ENCODE measurements around the gene CCND3.

Gene CCND3

DNA sequence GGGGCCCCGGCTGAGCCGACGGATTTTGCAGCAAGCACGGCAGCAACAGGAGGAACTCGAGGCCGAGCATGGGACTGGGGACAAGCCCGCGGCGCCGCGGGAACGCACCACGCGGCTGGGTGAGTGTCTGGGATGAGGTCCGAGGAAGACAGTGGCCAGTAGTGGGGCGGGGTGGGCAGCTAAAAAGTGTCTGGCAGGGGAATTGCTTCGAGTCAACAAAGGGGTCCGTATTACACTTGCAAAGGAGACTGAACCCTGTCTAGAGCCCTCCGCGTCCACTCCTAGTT is 20.0 kb downstream of the CCND3 start:
- no peak for DNase-seq (ENCODE audit: low read depth)

DNA sequence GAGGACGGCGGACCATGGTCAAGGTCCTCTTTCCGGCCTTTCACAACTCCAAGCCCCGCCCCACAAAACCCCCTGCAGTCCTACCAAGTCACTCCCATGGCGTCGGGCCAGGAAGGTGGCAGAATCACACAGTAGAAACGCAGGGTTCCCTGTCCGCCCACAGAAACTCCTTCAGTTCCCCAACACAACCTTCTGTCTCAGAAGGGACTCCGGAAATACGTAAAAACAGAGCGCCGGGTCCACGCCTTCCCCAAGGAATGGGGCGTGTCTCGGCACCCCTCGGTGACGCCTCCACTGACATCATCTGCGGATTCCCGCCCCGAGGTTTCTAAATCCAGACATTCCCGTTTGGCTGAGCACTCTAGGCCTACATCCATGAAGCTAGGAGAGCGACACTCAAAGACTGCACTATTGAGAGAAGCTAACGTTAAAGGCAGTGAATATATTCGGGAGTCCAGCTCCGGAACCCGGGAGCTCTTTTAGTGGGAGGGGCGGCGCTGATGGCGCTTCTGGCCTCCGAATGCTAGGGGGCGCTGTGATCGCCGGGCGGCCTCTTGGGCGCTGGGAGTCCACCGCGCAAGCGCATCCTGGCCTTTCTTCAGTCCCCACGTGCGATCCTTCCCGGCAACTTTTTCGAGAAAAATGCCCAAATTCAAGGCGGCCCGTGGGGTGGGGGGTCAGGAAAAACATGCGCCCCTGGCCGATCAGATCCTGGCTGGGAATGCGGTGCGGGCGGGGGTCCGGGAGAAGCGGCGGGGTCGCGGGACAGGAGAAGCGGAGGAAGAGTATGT is 20.5 kb downstream of the CCND3 start, which contains the start of the genes BYSL and MED20:
Gene BYSL, plus strand, starts transcription at position 579 of the 791 bp plus-strand sequence. Its CDS starts 64 bp downstream, at position 643.
Gene MED20, minus strand, starts transcription at position 219 of the 791 bp plus-strand sequence. Its CDS starts 121 bp downstream, at position 98.
- DNase-seq (ENCODE audit: low read depth): peak; percentile 91

DNA sequence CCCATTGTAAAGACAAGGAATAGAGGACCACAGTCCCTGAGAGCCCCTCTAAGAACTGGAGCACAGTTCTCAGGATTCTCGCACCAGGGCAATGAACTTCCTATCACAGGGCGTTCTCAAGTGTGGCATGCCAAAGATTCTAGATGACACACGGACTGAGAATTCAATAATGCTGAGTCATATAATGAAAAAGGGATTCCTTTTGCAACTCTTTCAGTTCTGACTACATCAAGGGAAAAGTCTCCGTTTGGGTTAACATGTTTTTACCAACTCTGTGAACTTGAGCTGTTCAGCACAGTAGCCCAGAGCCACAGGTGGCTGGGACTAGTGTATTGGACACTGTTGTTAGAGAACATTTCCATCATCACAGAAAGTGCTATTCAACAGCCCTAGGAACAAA is 24.1 kb downstream of the CCND3 start:
- no peak for DNase-seq (ENCODE audit: low read depth)

DNA sequence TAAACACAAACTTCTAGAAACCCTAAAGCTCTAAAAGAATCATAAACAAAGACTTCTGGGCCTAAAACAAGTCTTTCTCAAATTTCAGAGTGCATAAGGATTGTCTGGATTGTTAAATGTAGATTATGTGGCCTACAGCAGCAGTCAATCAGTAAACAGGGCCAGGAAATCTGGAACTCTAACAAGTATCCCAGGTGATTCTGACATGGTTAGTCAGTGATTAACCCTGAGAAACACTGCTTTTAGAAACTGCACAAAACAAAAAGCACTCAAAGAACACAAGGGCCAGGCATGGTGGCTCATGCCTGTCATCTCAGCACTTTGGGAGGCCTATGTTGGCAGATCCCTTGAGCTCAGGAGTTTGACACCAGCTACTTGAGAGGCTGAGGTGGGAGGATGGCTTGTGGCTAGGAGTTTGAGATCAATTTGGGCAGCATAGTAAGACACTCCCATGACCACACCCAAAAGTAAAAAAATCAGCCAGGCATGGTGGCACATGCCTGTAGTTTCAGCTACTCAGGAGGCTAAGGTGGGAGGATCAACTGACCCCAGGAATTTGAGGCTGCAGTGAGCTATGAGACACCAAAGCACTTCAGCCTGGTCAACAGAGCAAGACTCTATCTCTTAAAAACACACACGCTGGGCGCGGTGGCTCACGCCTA is 26.6 kb downstream of the CCND3 start:
- no peak for DNase-seq (ENCODE audit: low read depth)

DNA sequence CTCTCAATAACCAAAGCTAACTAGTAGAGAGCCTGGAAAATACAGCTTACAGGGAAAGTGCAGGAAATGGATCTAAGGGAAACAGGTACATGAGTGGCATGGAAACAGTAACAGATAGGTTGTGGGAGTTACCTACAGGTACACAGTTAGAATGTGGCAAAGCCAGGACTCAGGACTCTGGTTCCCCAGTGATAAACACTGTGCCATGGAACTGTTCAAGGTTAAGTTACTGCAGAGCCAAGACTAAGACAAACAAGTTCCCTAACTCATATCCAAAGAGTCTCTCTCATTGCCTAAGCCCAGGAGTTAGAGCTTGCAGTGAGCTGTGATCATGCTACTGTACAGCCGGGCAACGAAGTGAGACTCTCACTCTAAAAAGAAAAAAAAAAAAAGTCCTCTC is 27.3 kb downstream of the CCND3 start:
- no peak for DNase-seq (ENCODE audit: low read depth)

DNA sequence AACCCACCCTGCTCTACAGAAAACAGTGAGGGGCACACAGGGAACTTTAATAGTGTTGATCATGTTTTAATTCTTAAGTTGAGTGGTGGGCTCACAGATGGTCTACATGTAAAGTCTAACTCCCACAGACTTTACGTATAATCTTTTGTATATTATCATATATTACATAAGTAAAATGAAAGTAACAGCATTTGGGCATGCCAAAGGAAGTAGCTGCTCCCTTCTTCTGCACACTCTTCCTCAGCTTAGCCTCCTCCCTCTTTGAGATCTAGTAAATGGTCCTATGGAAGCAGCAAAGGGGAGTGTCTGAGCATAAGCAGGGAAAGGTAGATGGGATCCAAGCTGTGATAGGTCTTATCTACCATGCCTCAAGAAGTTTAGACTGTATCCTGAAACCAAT is 31.9 kb downstream of the CCND3 start:
- no peak for DNase-seq (ENCODE audit: low read depth)

DNA sequence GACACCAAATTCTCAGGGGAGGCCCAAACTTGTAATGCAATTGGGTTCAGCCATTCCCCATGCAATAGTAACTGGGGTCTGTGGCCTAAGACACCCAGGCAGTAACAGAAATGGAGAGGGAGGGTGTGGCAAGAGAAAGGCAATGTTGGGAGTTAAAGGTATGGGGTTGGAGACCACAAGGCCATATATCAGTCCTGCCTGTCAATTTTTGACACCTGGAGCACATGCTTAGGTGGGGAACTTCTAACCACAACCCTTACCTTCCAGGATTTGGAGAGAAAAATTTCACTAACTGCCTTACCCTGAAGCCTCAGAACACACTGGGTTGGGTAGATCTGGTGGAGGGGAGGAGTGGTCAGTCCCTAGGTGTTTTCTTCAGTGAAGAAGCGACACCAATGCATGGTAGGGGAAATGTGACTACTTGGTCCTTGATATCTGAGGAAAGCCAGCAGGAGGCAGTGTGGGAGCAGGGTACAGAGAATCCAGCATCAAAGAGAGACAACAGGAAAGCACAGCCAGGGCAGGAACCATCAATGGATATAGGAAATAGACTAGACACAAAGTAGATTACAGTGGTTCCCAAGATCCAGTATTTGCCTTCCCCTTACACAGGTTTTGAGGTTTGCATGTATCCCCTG is 39.6 kb downstream of the CCND3 start:
- DNase-seq (ENCODE audit: low read depth): peak; percentile 34

DNA sequence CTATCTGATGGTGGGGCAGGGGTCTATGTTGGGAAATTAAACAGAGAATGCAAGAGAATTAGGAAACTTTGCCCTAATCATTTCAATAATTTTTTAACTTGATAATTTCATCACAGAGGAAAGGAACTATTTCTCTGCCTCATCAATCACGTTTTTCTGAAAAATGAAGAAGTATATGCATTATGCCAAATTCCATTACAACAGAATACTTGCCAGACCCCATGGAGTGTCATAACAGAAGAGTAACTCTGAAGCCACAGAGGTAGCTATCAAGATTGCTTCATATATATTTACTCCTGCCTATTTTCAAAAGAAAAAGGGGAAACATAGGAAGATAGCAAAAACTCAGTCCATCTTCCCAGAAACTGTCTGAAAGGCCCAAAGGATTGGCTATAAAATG is 40.7 kb downstream of the CCND3 start:
- no peak for DNase-seq (ENCODE audit: low read depth)

DNA sequence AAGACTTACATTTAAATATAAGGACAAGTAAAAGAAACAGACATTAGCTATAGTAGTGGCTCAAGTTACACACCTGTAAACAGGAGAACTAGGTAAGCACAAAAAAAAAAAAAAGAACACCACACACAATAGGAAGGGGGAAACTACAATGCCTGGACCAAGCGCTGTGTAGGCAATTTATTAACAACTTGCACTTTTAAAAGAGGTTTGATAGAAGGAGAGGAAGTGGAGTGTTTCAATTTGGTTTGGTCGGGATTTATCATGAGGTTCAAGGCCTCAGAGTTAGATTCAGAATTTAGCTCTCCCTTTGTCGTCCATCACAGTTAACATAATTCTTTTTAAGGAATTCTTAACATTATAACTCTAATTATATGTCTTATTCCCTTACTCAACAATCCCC is 45.3 kb downstream of the CCND3 start:
- no peak for DNase-seq (ENCODE audit: low read depth)

DNA sequence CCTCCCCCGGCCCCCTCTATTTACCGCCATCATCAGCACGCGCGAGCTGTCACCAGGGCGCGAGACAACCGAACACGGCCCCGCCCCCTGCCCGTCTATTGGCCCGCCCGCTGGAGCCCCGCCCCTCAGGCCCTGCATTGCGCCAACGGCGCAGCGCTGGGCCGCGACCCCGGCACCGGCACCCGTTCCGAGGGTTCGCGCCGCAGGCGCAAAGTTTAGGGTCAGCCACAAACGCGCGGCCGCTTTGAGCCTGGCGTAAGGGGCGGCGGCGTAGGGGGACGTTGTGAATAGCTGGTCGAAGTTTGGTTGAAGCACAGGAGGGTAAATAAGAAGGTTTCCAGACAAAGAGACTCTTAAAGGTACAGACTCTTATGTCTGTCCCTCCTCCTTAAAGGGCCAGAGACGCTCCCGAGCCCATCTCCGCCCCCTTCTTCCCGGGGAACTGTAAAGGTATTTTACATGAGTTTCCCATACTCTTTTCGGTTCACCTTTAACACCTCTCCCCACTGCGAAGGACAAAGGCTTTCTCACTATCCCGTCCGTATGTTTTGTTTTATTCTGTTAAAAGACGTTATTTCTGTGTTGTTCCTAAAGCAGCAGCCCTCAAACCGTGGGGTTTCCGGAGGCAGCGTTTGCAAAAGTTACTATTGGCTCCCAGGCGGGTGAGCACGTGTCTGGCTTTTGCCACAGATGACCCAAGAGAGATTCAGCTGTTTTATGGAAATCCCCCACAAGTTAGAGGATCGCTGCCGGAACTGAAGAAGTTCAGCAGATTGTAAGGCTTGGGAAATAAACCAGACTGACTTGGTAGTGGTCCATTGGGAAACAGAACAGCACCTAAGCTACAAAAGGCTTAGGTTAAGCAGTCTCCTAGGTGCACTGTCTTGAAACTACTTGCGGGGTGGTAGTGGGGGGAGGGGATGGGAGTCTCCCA is 46.0 kb downstream of the CCND3 start, which contains the start of gene USP49:
Gene USP49, minus strand, starts transcription at position 76 of the 934 bp plus-strand sequence. CDS start 88,392 bp downstream, outside the sequence.
- peak; percentile 87 for DNase-seq (ENCODE audit: low read depth)

DNA sequence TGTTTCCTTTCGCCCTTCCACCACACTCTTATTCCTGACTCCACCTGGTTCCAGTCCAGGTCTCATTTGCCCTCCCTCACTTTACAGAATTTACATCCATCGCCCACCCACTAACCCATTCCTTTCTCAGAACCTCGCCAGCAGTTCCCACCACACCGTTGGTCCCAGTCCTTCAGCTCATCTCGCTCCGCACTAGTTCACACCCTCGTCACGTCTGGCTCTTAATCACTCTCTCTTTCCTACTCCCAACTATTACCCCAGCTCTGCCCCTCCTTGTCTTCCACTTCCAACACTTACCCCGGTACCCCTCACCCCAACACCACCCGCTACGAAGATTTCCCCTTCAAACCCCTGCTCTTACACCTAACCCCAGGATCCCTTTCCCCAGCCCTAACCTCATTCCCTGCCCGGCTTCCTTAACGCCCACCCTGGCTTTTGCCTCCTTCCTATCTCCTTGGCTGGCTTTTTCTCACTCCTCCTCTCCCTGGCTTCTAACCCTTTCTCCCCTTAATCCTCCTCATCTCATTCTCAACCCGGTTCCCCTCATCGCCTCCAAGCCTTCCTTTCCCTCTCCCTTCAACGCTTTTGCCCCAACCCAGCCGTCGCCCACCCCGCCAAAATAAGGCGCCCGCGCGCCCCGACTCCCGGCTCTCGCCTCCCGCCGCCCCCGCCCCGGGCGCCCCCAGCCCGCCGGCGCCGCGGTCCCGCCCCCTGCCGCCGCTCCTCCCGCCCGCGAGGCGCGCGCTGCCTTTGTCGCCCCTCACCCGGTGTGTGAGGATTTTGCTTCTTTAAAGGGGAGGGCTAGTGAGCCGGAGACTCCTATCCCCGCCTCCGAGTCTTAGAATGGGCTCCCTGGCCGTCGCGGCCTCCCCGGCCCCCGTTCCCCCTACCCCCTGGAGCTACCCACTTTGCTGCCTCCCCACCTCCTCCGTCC is 47.0 kb downstream of the CCND3 start:
- no peak for DNase-seq (ENCODE audit: low read depth)

DNA sequence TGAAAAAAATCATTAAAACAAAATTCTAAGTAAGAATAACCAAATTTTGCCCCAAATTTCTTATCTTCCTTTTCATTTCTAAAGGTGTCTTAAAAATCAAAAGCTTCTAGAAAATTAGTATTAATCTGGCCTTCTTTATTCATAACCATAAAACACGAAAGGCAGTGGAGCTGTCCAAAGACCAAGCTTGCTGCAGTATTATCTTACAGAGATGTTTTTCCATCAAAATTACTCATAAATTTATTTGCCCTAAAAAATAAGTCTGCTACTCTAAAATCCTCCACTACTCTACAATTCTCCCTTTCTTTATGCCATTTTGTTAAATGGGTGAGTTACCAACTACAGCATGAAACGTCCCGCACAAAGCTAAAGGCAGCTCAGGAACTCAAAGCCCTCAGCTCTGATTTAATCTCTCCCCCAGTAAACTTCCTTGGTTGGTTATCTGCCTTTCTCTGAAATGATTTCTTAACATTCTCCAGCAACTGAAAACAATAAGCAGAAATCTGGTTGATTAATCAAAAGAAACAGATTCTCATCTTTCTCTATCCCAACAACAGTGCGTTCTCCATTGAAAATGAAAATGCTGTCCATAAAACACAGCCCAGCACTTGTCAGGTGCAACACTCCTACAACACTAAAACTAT is 48.6 kb downstream of the CCND3 start:
- DNase-seq (ENCODE audit: low read depth): no peak

DNA sequence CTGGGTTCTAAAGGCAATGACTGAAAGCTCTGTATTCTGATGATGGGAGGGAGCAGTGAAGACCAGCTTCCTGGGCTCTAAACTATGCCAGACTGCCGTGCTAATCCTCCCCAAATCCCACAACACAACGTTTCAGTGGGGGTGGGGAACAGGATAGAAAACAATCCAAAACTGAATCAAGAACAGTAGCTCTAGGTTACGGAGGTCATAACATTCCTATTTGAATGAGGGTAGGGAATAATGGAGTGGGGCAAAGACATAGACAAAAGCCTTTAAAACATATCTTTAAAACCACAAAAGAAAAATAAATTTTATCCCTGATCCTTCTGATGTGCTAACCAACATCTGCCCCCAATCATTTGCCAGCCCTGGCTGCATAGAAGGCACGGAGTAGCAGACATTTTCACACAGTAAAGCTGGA is 54.3 kb downstream of the CCND3 start:
- DNase-seq (ENCODE audit: low read depth): no peak

DNA sequence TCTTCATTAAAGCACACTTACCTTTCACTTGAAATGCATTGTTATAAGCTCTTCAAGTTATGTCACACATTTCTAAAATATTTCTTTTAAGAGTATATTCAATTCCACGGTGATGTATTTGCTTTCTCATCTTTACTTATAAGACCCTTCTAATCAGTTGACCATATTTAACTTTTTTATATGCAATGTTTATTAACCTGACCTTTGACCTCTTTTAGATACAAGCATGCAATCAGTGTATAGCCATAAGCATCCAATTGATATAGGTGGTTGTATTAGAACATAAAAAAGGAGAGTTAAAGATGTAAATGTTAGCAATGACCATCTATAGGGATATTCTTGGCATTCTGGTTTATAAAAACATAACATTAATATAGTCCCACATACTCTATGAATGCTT is 55.7 kb downstream of the CCND3 start:
- no peak for DNase-seq (ENCODE audit: low read depth)

DNA sequence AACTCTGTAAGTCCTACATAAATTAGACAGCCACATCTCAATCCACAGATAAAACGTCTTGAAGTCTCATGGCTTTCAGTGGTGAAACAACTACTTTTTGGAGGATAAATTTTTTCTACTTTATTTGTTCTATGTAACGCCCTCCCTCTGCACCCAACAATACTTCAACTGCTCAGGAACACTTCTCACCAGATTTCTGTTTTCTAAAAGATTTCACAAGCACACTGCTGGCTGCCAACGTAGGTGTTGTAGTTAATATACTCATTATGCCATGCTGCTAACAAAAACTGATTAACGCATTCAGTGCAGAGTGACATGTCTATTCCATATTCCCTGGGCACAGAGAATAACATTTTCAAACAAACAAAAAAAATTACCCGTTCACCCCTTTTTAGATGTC is 56.7 kb downstream of the CCND3 start:
- no peak for DNase-seq (ENCODE audit: low read depth)
